Vagina (tissue), 2 donors: Measurements from ENCODE around the gene CCDC198. TPM values are rescaled to one million over a fixed set of nuclear protein-coding genes. Genes with fewer than 3 reads are reported as not detected.

ENCODE experiments used
- DNase-seq, 2 donors: peaks; one replicate each; pipeline ENCODE4 v3.0.0-alpha.2; 2017; ENCODE audit errors: extremely low spot score in 2 of 2
- H3K27ac ChIP-seq: fragments of 200-600 bp; sonication (generic); one replicate; pipeline ENCODE4 v1.5.1; 2019
- H3K27me3 ChIP-seq: fragments of 200-600 bp; sonication (generic); one replicate; pipeline ENCODE4 v1.5.1; 2019
- H3K36me3 ChIP-seq, 2 donors: fragments of 200-600 bp; sonication (generic); one replicate each; pipeline ENCODE4 v1.5.1; 2017 to 2019
- H3K4me1 ChIP-seq: fragments of 200-600 bp; sonication (generic); one replicate; pipeline ENCODE4 v1.5.1; 2019
- H3K4me3 ChIP-seq, 2 donors: fragments of 200-600 bp; sonication (generic); 1 replicate in 1 of 2; 2 replicates in 1 of 2; pipeline ENCODE4 v1.5.1; 2016 to 2019
- H3K9me3 ChIP-seq: fragments of 200-600 bp; sonication (generic); one replicate; pipeline ENCODE4 v1.5.1; 2019
- POLR2A ChIP-seq, 2 donors: fragments of 450-650 bp; IDR thresholded peaks; one replicate each; pipeline ENCODE4 v1.6.1; 2017; ENCODE audit warnings: antibody characterized with exemption in 2 of 2, mild to moderate bottlenecking in 2 of 2, moderate library complexity in 2 of 2
- POLR2AphosphoS5 ChIP-seq, 2 donors: sonication (generic); formaldehyde crosslinking; IDR thresholded peaks; one replicate each; pipeline ENCODE4 v1.9.0; 2017; ENCODE audit warnings: antibody characterized with exemption in 2 of 2, mild to moderate bottlenecking in 2 of 2, low read depth in 1 of 2; ENCODE audit not compliant: insufficient read depth in 1 of 2
- intact Hi-C: fragments of 100-400 bp; cut with DNase I; formaldehyde crosslinking; loops from one replicate; pipeline ENCODE4 v1.15.1; 2023
- total RNA-seq: library from RNA; depleted of rRNA; stranded (reverse); fragments of >200 nt; gene quantifications from one replicate; pipeline ENCODE4 v1.2.3, GENCODE V29; 2016
- TF ChIP-seq, protein P1 (sequence below), 3 experiments: fragments of 450-650 bp in 2 of 3; fragments of 200-600 bp in 1 of 3; sonication (generic) in 1 of 3; IDR thresholded peaks; one replicate each; pipeline ENCODE4 v1.5.1; 2017 to 2019; ENCODE audit warnings: antibody characterized with exemption in 3 of 3, mild to moderate bottlenecking in 2 of 3, moderate library complexity in 2 of 3

CCDC198 gene
- total RNA-seq, 1 donor from 2014 or later: not detected

DNA sequence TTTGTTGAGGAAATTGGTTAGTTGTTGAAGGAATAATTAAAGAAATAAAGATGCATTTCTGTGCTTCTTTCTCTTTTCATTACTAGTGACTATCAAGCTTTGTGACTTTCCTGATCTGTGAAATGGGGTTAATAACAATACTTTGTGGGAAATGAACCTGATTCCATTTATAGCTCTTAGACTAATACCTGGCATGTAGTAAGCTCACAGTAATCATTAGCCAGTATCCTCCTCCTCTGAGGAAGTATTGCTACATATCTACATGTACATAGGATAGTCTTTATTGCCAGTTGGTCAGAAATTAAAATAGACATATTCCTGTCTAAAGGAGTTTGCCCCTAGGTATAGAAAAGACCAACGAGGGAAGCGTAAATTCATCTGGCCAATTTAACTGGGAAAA is 1.8 kb upstream of the CCDC198 start:
- no peak overlapping the region for H3K27ac ChIP-seq
- no peaks in the 10 kb centered on the region for H3K4me1 ChIP-seq
- DNase-seq: no peak
- TF ChIP-seq, protein P1, sequence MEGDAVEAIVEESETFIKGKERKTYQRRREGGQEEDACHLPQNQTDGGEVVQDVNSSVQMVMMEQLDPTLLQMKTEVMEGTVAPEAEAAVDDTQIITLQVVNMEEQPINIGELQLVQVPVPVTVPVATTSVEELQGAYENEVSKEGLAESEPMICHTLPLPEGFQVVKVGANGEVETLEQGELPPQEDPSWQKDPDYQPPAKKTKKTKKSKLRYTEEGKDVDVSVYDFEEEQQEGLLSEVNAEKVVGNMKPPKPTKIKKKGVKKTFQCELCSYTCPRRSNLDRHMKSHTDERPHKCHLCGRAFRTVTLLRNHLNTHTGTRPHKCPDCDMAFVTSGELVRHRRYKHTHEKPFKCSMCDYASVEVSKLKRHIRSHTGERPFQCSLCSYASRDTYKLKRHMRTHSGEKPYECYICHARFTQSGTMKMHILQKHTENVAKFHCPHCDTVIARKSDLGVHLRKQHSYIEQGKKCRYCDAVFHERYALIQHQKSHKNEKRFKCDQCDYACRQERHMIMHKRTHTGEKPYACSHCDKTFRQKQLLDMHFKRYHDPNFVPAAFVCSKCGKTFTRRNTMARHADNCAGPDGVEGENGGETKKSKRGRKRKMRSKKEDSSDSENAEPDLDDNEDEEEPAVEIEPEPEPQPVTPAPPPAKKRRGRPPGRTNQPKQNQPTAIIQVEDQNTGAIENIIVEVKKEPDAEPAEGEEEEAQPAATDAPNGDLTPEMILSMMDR (IDR thresholded peaks at IDR 0.05): no peak
- TF ChIP-seq POLR2A (IDR thresholded peaks at IDR 0.05): no peak
- no peak for TF ChIP-seq POLR2AphosphoS5 (IDR thresholded peaks at IDR 0.05; ENCODE audit: insufficient read depth in 1 of 2, low read depth in 1 of 2)
- no peak overlapping the region for H3K4me3 ChIP-seq
- H3K27me3 ChIP-seq: no peaks in the 10 kb centered on the region
- intact Hi-C loops: no loop called here
- no peaks in the 10 kb centered on the region for H3K9me3 ChIP-seq
- H3K36me3 ChIP-seq: no peaks in the 10 kb centered on the region

DNA sequence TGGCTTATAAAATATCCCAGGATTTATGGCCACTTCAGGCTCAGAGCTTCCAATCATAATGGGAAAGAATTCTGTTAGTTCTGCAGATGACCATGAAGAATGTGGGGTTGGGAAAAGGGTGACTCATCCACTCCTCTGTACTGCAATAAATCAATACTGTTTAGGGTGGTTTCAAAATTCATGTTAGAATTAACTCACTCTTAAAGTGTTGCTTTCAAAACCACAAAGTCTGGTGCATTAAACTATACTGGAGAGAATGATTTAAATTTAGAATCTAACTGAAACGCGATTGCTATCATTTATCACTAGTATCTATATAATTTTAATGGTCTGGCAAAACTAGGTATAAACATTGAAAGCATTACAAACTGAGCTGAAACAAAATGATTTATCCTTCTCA is 798 bp downstream of the CCDC198 start:
- intact Hi-C loops: no loop called here
- no peaks in the 10 kb centered on the region for H3K36me3 ChIP-seq
- no peak overlapping the region for H3K27ac ChIP-seq
- no peak for DNase-seq
- no peaks in the 10 kb centered on the region for H3K4me1 ChIP-seq
- TF ChIP-seq POLR2A (IDR thresholded peaks at IDR 0.05) (no peak), POLR2AphosphoS5 (IDR thresholded peaks at IDR 0.05; ENCODE audit: insufficient read depth in 1 of 2, low read depth in 1 of 2) (no peak)
- TF ChIP-seq, protein P1 (IDR thresholded peaks at IDR 0.05): no peak
- no peak overlapping the region for H3K4me3 ChIP-seq
- no peaks in the 10 kb centered on the region for H3K9me3 ChIP-seq
- H3K27me3 ChIP-seq: no peaks in the 10 kb centered on the region

DNA sequence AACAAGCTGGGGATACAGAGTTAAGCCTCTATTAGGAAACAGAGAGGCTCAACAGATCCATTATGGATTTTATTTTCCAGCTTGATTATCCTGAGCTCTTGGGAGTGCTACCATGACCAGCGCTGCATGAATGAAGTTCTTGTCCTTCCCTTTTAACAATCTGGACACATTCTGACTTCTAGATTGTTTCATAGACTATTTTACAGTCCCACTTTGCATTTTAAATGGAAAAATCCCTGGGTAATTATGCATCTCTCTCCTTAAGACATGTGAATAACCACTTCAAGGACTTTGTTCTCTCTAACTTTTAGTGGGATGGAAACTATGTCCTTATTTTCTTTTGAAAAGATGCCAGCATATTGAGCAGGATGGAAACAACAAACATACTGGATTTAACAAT is 2.0 kb downstream of the CCDC198 start:
- intact Hi-C loops: no loop called here
- H3K4me1 ChIP-seq: no peaks in the 10 kb centered on the region
- H3K27me3 ChIP-seq: no peaks in the 10 kb centered on the region
- H3K36me3 ChIP-seq: no peaks in the 10 kb centered on the region
- H3K9me3 ChIP-seq: no peaks in the 10 kb centered on the region
- no peak overlapping the region for H3K4me3 ChIP-seq
- H3K27ac ChIP-seq: no peak overlapping the region
- TF ChIP-seq POLR2A (IDR thresholded peaks at IDR 0.05): no peak
- TF ChIP-seq POLR2AphosphoS5 (IDR thresholded peaks at IDR 0.05; ENCODE audit: insufficient read depth in 1 of 2, low read depth in 1 of 2): no peak
- TF ChIP-seq, protein P1 (IDR thresholded peaks at IDR 0.05): no peak
- DNase-seq: no peak

DNA sequence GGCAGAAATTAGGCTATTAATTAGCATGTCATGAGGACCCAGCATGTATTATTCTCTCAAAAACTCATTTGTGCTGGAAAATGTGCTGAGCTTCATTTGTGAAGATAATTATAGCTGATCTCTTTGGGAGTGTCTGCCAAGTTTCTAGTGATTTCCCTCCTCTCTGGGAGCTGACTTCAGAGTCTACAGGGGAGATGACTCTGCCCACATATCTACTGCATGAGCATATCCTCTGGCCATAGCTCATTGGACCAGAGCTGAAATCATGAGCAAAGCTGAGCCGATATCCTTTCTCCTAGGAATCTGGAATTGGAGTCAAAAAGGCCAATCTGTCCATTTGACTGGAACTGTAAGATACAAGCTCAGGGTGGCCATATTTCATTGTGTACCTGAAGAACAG is 5.9 kb downstream of the CCDC198 start:
- H3K36me3 ChIP-seq: no peaks in the 10 kb centered on the region
- intact Hi-C loops: loop anchor here (10.0 kb wide), 1 partner anchor 587 kb away; no protein-coding TSS in a partner anchor
- no peaks in the 10 kb centered on the region for H3K4me1 ChIP-seq
- H3K27me3 ChIP-seq: no peaks in the 10 kb centered on the region
- H3K27ac ChIP-seq: no peak overlapping the region
- TF ChIP-seq, protein P1 (IDR thresholded peaks at IDR 0.05): no peak
- TF ChIP-seq POLR2AphosphoS5 (IDR thresholded peaks at IDR 0.05; ENCODE audit: insufficient read depth in 1 of 2, low read depth in 1 of 2): no peak
- TF ChIP-seq POLR2A (IDR thresholded peaks at IDR 0.05): no peak
- H3K9me3 ChIP-seq: no peaks in the 10 kb centered on the region
- DNase-seq: no peak
- H3K4me3 ChIP-seq: no peak overlapping the region

DNA sequence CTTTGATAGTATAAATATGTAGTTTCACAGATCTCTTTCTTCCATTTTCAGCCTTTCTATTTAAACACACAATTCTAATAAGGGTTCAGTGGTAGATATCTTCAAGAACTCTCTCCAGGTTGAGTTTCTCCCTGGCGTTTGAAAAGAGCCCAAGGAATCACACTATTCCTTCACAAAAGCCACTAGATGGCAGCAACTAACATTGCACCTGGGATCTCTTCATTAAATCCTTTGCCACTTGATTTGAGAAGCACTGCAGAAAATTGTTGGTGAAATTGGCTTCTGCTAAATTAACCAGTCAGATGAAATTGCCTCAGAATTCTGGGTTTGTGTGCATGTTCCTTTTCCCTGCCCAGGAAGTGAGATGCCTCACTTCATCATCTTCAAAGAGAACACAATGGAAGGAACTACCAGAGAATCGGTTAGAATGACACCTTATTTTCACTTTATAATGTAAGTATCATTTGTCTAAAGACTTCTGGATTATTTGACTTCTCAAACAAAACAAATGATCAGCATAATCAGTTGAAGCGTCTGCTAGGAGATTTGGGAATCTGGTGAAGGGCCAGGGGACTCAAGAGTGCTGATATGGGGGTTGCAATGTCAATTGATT is 6.8 kb downstream of the CCDC198 start:
- Histone ChIP-seq H3K4me3 (no peak overlapping the region), H3K9me3 (no peaks in the 10 kb centered on the region), H3K4me1 (no peaks in the 10 kb centered on the region), H3K27me3 (no peaks in the 10 kb centered on the region), H3K27ac (no peak overlapping the region), H3K36me3 (no peaks in the 10 kb centered on the region)
- intact Hi-C loops: loop anchor here (10.0 kb wide), 1 partner anchor 588 kb away; no protein-coding TSS in a partner anchor
- DNase-seq: no peak
- TF ChIP-seq POLR2AphosphoS5 (IDR thresholded peaks at IDR 0.05; ENCODE audit: insufficient read depth in 1 of 2, low read depth in 1 of 2) (no peak), POLR2A (IDR thresholded peaks at IDR 0.05) (no peak)
- TF ChIP-seq, protein P1 (IDR thresholded peaks at IDR 0.05): no peak
